ENCODE measurements around the gene LRRC23. TPM values are rescaled to one million over a fixed set of nuclear protein-coding genes. Genes with fewer than 3 reads are reported as not detected.

The LRRC23 gene
- total and polyA plus RNA-seq, 2 donors (not counting 1 experiment from before 2014, with no cell fraction given): 5.6 to 9.6 TPM

DNA sequence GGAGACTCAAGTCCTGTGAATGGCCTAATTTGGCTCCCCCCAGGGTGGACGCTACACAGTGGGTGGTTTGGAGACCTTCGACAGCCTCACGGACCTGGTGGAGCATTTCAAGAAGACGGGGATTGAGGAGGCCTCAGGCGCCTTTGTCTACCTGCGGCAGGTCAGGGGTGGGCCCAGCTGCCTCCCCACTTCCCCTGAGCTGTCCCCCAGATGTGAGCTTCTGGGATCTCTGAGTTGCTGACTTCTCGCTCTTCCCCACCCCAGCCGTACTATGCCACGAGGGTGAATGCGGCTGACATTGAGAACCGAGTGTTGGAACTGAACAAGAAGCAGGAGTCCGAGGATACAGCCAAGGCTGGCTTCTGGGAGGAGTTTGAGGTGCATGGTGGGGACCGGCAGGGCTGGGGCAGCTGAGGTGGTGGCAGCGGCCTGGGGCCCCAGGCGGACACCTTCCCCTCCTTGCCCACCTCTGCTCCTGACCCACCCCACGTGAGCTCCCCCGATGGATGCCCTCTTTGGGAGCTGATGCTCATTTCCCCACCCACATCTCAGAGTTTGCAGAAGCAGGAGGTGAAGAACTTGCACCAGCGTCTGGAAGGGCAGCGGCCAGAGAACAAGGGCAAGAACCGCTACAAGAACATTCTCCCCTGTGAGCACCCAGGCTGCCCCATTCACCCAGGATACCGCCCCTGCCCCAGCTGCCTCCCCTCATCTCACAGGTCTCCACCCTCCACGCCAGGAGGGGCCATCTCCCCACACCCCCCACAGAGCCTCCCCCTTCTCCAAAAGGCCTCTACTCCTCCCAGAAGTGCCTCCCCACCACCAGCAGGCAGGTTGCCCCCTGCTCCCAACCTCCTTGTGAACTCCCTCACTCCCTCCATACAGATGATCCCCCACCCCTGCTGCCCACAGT, 50.7 kb downstream of the LRRC23 start:
- TF ChIP-seq EZH2 (IDR thresholded peaks at IDR 0.05; ENCODE audit: low read length, missing control alignments): no peak
- TF ChIP-seq, protein P1, sequence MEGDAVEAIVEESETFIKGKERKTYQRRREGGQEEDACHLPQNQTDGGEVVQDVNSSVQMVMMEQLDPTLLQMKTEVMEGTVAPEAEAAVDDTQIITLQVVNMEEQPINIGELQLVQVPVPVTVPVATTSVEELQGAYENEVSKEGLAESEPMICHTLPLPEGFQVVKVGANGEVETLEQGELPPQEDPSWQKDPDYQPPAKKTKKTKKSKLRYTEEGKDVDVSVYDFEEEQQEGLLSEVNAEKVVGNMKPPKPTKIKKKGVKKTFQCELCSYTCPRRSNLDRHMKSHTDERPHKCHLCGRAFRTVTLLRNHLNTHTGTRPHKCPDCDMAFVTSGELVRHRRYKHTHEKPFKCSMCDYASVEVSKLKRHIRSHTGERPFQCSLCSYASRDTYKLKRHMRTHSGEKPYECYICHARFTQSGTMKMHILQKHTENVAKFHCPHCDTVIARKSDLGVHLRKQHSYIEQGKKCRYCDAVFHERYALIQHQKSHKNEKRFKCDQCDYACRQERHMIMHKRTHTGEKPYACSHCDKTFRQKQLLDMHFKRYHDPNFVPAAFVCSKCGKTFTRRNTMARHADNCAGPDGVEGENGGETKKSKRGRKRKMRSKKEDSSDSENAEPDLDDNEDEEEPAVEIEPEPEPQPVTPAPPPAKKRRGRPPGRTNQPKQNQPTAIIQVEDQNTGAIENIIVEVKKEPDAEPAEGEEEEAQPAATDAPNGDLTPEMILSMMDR (conservative IDR thresholded peaks at IDR 0.05 in 1 of 2, IDR thresholded peaks at IDR 0.05 in 1 of 2; ENCODE audit: low read depth in 1 of 2, low read length in 2 of 2): no peak
- no peaks in the 10 kb centered on the region for H3K9me3 ChIP-seq (ENCODE audit: control insufficient read depth, insufficient read depth, low read depth, low read length)
- no peak for DNase-seq (ENCODE audit: low read depth in 2 of 2)
- H3K27ac ChIP-seq (ENCODE audit: insufficient read depth, low read length): no peak overlapping the region
- no peak overlapping the region for H2AFZ ChIP-seq (ENCODE audit: low read length)
- no peaks in the 10 kb centered on the region for H3K79me2 ChIP-seq (ENCODE audit: control insufficient read depth, insufficient read depth, low read length)
- no peak overlapping the region for H3K9ac ChIP-seq (ENCODE audit: insufficient read depth, low read length)
- no peak overlapping the region for H3K4me2 ChIP-seq (ENCODE audit: extremely low read depth, insufficient read depth, low read length)
- no peaks in the 10 kb centered on the region for H4K20me1 ChIP-seq (ENCODE audit: control insufficient read depth, extremely low read depth, insufficient read depth, low read length)
- H3K36me3 ChIP-seq (ENCODE audit: control insufficient read depth, insufficient read depth, low read length): no peaks in the 10 kb centered on the region
- no peaks in the 10 kb centered on the region for H3K4me1 ChIP-seq (ENCODE audit: control insufficient read depth, extremely low read depth, insufficient read depth, low read length)
- H3K4me3 ChIP-seq (replicated peaks in 1 of 4; ENCODE audit: control extremely low read depth in 1 of 4, insufficient read depth in 1 of 4, low read depth in 3 of 4, low read length in 4 of 4): no peak overlapping the region
- H3K27me3 ChIP-seq (ENCODE audit: control insufficient read depth, insufficient read depth, low read length): no peaks in the 10 kb centered on the region

DNA sequence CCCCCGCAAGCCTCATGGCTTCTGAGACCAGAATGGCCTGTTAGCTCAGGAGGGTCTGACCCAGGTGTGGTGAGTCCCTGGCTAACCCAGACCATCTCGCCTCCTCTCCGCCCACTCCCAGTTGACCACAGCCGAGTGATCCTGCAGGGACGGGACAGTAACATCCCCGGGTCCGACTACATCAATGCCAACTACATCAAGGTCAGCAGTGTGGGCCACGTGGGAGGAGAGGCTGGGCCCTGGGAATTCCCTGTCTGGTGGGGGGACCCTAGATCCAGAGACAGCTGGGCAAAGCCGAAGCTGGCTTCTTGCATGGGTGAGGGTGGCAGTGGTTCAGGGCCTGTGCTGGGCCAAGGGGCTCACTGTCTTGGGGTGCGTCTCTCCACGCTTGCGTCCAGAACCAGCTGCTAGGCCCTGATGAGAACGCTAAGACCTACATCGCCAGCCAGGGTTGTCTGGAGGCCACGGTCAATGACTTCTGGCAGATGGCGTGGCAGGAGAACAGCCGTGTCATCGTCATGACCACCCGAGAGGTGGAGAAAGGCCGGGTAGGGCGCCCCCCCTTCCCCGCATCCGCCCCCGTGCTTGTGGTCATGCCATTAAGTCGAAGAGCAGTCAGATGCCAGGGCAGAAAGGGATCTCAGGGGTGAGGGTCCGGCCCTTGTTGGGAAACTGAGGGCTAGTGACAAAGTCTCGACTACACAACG, 51.6 kb downstream of the LRRC23 start:
- H3K36me3 ChIP-seq (ENCODE audit: control insufficient read depth, insufficient read depth, low read length): no peaks in the 10 kb centered on the region
- TF ChIP-seq, protein P1 (conservative IDR thresholded peaks at IDR 0.05 in 1 of 2, IDR thresholded peaks at IDR 0.05 in 1 of 2; ENCODE audit: low read depth in 1 of 2, low read length in 2 of 2): no peak
- no peak for TF ChIP-seq EZH2 (IDR thresholded peaks at IDR 0.05; ENCODE audit: low read length, missing control alignments)
- no peaks in the 10 kb centered on the region for H3K4me1 ChIP-seq (ENCODE audit: control insufficient read depth, extremely low read depth, insufficient read depth, low read length)
- H2AFZ ChIP-seq (ENCODE audit: low read length): no peak overlapping the region
- H4K20me1 ChIP-seq (ENCODE audit: control insufficient read depth, extremely low read depth, insufficient read depth, low read length): no peaks in the 10 kb centered on the region
- no peak for DNase-seq (ENCODE audit: low read depth in 2 of 2)
- no peaks in the 10 kb centered on the region for H3K79me2 ChIP-seq (ENCODE audit: control insufficient read depth, insufficient read depth, low read length)
- H3K9ac ChIP-seq (ENCODE audit: insufficient read depth, low read length): no peak overlapping the region
- H3K27ac ChIP-seq (ENCODE audit: insufficient read depth, low read length): no peak overlapping the region
- no peaks in the 10 kb centered on the region for H3K27me3 ChIP-seq (ENCODE audit: control insufficient read depth, insufficient read depth, low read length)
- H3K9me3 ChIP-seq (ENCODE audit: control insufficient read depth, insufficient read depth, low read depth, low read length): no peaks in the 10 kb centered on the region
- no peak overlapping the region for H3K4me2 ChIP-seq (ENCODE audit: extremely low read depth, insufficient read depth, low read length)
- H3K4me3 ChIP-seq (replicated peaks in 1 of 4; ENCODE audit: control extremely low read depth in 1 of 4, insufficient read depth in 1 of 4, low read depth in 3 of 4, low read length in 4 of 4): no peak overlapping the region

DNA sequence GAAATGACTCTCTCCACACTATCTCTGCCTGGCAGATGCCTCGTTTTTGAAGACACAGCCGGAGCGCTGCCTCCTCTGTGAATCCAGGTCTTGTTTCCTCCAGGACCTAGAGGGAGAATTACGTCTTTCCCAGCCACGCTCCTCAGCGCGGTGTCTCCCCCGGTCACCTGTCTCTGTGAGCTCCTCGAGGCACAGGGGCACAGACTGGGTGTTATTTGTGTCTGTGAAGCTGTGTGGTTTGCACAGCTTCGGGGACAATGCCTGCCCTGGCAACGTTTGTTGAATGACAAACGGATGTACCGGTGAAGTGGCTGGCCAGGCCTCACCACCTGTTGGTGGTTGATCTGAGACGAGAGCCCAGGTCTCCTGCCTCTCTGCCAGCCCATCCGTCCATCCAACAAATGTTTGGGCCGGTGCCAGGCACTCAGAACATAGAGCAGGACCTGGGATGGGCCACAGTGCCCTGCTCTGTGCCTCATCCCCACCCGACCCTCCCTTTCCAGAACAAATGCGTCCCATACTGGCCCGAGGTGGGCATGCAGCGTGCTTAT, 52.6 kb downstream of the LRRC23 start:
- TF ChIP-seq EZH2 (IDR thresholded peaks at IDR 0.05; ENCODE audit: low read length, missing control alignments): no peak
- TF ChIP-seq, protein P1 (conservative IDR thresholded peaks at IDR 0.05 in 1 of 2, IDR thresholded peaks at IDR 0.05 in 1 of 2; ENCODE audit: low read depth in 1 of 2, low read length in 2 of 2): no peak
- DNase-seq (ENCODE audit: low read depth in 2 of 2): no peak
- H3K4me2 ChIP-seq (ENCODE audit: extremely low read depth, insufficient read depth, low read length): no peak overlapping the region
- H3K79me2 ChIP-seq (ENCODE audit: control insufficient read depth, insufficient read depth, low read length): no peaks in the 10 kb centered on the region
- H4K20me1 ChIP-seq (ENCODE audit: control insufficient read depth, extremely low read depth, insufficient read depth, low read length): no peaks in the 10 kb centered on the region
- no peak overlapping the region for H2AFZ ChIP-seq (ENCODE audit: low read length)
- H3K4me3 ChIP-seq (replicated peaks in 1 of 4; ENCODE audit: control extremely low read depth in 1 of 4, insufficient read depth in 1 of 4, low read depth in 3 of 4, low read length in 4 of 4): no peak overlapping the region
- no peak overlapping the region for H3K27ac ChIP-seq (ENCODE audit: insufficient read depth, low read length)
- H3K9me3 ChIP-seq (ENCODE audit: control insufficient read depth, insufficient read depth, low read depth, low read length): no peaks in the 10 kb centered on the region
- no peaks in the 10 kb centered on the region for H3K27me3 ChIP-seq (ENCODE audit: control insufficient read depth, insufficient read depth, low read length)
- H3K9ac ChIP-seq (ENCODE audit: insufficient read depth, low read length): no peak overlapping the region
- H3K36me3 ChIP-seq (ENCODE audit: control insufficient read depth, insufficient read depth, low read length): no peaks in the 10 kb centered on the region
- peaks cover 1% of the 10 kb centered on the region for H3K4me1 ChIP-seq (ENCODE audit: control insufficient read depth, extremely low read depth, insufficient read depth, low read length)

All from fibroblast of lung (primary cell).